PC-9 (cell line): ENCODE measurements around the gene FYN.

ENCODE experiments used
- EZH2 ChIP-seq: fragments of 200-600 bp; sonication (generic); IDR thresholded peaks from 2 replicates; pipeline ENCODE4 v1.8.0; 2017; ENCODE audit warnings: antibody characterized with exemption, low read depth
- TF ChIP-seq, protein P1 (sequence below): fragments of 200-600 bp; sonication (generic); conservative IDR thresholded peaks from 2 replicates; pipeline ENCODE4 v1.6.1; 2017; ENCODE audit warnings: mixed run types, antibody characterized with exemption, mild to moderate bottlenecking, moderate library complexity

DNA sequence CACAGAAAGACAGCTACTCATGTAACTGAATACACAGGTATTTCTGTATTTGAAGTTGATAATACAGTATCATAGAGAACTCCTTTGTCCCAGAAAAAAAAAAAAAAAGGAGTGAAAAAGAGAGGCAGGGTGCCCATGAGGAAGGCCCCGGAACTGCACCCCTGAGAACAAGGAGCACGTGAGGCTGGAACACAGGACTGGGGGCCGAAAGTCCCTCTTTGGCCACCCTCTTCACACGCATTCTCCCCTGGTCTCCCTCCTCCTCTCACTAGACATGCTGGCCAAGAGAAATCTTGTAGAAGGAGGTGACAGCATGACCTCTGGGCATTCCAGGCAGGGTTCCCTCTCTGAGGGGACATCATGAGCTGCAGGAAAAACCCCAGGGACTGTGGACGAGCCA, 204.8 kb downstream of the FYN start:
- TF ChIP-seq, protein P1, sequence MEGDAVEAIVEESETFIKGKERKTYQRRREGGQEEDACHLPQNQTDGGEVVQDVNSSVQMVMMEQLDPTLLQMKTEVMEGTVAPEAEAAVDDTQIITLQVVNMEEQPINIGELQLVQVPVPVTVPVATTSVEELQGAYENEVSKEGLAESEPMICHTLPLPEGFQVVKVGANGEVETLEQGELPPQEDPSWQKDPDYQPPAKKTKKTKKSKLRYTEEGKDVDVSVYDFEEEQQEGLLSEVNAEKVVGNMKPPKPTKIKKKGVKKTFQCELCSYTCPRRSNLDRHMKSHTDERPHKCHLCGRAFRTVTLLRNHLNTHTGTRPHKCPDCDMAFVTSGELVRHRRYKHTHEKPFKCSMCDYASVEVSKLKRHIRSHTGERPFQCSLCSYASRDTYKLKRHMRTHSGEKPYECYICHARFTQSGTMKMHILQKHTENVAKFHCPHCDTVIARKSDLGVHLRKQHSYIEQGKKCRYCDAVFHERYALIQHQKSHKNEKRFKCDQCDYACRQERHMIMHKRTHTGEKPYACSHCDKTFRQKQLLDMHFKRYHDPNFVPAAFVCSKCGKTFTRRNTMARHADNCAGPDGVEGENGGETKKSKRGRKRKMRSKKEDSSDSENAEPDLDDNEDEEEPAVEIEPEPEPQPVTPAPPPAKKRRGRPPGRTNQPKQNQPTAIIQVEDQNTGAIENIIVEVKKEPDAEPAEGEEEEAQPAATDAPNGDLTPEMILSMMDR = peak; percentile 39; the same call in 1 of the 2 replicates
- TF ChIP-seq EZH2 = no peak
